GM18498 (cell line): Measurements from ENCODE around the gene CDK11B.
"Not testable (repeated sequence)": the region's sequence is repeated elsewhere in the genome, so short reads cannot be mapped to it uniquely, and the experiment has no call there.

ENCODE experiments used
- ATAC-seq: cut with Tn5 transposase; IDR thresholded peaks from one replicate; pipeline ENCODE4 v1.9.1; 2021; ENCODE audit warnings: mild to moderate bottlenecking, moderate library complexity; ENCODE audit not compliant: unreplicated experiment

The CDK11B gene

GRCh38 chr1:1600861-1601563, 57.8 kb downstream of the CDK11B start:
- ATAC-seq: no peak

- no peak for ATAC-seq
These were observed 58.6 kb downstream of the CDK11B start, which contains the start of gene FNDC10 for GRCh38 chr1:1599935-1600860. FNDC10 (minus strand) TSS chr1:1600135; CDS start chr1:1600015, 120 bp downstream.

GRCh38 chr1:1599030-1599934, 59.5 kb downstream of the CDK11B start:
- ATAC-seq: no peak

DNA sequence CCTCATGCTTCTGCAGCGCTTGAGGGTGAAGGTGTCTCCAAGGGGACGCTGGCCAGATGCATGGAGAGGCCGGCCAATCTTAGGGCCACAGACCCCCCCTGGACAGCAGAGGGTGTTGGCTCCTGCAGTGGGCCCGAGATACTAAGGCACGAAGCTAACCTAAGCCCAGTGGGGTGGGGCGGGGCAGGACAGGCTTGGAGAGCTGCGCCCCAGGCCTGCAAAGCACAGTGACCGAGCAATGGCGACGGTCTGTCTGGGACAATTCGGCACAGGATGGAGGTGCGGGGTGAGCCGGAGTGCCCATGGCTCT, 60.1 kb downstream of the CDK11B start:
- ATAC-seq: no peak

DNA sequence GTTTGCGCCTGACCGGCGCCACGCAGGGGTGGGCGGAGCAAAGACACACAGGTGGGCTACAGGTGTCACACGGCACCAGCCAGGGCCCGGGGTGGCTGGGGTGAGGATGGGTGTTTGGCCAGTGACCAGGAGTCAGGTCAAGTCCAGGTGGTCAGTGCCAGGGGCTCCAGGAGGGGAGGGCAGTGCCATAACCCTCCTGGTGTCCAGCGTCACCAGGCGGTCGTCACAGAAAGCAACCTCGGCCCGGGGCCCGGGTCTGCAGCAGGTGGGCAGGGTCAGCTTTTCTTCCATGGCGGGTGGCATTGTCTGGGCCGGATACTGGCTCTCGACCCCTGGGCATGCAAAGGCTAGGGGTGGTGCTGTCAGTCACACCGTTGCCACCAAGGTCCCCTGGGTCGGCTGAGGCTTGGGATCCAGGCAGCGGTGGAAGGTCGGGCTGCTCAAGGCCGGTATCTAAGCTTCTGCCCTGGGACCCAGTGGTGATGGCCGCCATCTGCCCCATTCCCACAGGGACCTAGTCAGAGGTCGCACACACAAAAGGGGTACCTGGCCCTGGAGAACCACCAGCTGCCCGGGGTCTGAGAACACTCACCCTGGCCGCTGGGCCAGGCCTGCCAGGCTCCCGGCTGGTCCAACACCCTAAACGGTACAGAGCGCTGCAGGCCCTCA, 60.6 kb downstream of the CDK11B start:
- no peak for ATAC-seq

- ATAC-seq: no peak
These were observed 61.4 kb downstream of the CDK11B start for GRCh38 chr1:1597275-1597930.

DNA sequence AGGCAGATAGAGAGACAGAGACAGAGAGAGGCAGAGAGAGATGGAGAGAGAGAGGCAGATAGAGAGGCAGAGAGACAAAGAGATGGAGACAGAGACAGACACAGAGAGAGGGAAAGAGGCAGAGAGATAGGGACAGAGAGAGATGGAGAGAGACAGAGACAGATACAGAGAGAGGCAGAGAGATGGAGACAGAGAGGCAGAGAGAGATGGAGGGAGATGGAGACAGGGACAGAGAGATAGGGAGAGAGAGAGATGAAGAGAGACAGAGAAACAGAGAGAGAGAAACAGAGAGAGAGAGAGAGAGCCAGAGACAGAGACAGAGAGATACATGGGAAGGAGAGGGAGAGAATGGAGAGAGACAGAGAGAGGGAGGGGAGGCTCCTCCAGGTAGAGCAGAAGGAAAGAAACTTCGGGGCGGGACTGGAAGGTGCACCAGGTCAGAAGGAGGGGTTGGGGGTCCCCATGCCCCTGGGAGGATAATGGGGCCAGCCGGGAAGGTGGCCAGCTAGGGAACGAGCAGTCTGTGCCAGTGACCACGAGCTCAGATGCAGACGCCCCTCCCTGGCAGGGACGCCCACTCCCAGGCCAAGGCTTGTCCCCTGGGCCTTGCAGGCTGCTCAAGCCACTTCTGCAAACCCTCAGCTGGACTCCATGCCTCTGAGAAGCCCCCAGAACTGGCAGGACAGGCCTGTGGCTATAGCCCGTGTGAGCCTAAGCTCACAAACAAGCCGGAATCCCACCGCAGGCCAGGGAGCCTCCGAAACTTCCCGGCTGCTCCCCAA, 62.1 kb downstream of the CDK11B start:
- ATAC-seq: no peak

- not testable (repeated sequence) for ATAC-seq
These were observed 63.5 kb downstream of the CDK11B start for GRCh38 chr1:1595341-1595740.

DNA sequence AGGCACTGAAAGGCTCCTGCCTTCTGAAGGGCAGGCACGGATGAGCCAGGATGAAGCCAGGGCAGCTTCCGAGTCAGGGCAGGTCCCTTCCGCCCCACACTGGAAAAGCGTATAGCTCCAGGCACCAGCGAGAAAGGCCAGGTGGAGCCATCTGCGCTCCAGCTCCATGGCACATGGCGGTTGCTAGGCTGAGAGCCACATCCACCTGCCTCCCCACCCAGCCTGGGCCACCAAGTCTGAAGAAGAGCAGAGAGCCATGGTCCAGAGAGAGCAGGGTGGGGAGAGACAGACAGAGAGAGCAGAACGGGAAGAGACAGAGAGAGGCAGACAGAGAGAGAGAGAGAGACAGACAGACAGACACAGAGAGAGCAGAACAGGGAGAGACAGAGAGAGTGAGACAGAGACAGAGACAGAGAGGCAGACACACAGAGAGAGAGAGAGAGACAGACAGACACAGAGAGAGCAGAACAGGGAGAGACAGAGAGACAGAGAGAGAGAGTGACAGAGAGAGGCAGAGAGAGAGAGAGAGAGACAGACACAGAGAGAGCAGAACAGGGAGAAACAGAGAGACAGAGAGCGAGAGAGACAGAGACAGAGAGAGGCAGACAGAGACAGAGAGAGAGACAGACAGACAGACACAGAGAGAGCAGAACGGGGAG, 64.1 kb downstream of the CDK11B start:
- ATAC-seq: no peak

- ATAC-seq: no peak
These were observed 64.8 kb downstream of the CDK11B start for GRCh38 chr1:1593834-1594601.

GRCh38 chr1:1591452-1591851, 67.4 kb downstream of the CDK11B start:
- no peak for ATAC-seq
